Measurements from ENCODE around the gene FASN. TPM values are rescaled to one million over a fixed set of nuclear protein-coding genes. Genes with fewer than 3 reads are reported as not detected.

Gene FASN
- total and polyA plus RNA-seq, 2 of the 13 experiments (the other 11 are each of a cell fraction or from before 2014, with no cell fraction given) = 51.7 to 101 TPM

GRCh38 chr17:82051776-82052637 lies 46.0 kb downstream of the FASN start, which contains the start of the genes GPS1 and RFNG (continued):
- no peak for TF ChIP-seq ZNF496 (CRISPR knock-in tag; IDR thresholded peaks at IDR 0.05; ENCODE audit: insufficient replicate concordance)
- TF ChIP-seq, protein P1, sequence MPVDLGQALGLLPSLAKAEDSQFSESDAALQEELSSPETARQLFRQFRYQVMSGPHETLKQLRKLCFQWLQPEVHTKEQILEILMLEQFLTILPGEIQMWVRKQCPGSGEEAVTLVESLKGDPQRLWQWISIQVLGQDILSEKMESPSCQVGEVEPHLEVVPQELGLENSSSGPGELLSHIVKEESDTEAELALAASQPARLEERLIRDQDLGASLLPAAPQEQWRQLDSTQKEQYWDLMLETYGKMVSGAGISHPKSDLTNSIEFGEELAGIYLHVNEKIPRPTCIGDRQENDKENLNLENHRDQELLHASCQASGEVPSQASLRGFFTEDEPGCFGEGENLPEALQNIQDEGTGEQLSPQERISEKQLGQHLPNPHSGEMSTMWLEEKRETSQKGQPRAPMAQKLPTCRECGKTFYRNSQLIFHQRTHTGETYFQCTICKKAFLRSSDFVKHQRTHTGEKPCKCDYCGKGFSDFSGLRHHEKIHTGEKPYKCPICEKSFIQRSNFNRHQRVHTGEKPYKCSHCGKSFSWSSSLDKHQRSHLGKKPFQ (CRISPR knock-in tag; IDR thresholded peaks at IDR 0.05; ENCODE audit: insufficient replicate concordance) = peak; percentile 41
- TF ChIP-seq, protein P2, sequence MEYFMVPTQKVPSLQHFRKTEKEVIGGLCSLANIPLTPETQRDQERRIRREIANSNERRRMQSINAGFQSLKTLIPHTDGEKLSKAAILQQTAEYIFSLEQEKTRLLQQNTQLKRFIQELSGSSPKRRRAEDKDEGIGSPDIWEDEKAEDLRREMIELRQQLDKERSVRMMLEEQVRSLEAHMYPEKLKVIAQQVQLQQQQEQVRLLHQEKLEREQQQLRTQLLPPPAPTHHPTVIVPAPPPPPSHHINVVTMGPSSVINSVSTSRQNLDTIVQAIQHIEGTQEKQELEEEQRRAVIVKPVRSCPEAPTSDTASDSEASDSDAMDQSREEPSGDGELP (IDR thresholded peaks at IDR 0.05; ENCODE audit: borderline replicate concordance, low read depth) = peak; percentile 49; the same call in 1 of the 2 replicates
- TF ChIP-seq RBAK (CRISPR knock-in tag; IDR thresholded peaks at IDR 0.05) = no peak
- TF ChIP-seq ZNF331 (CRISPR knock-in tag; IDR thresholded peaks at IDR 0.05) = no peak
- no peak; the same call in 1 of the 2 replicates for TF ChIP-seq DNMT1 (CRISPR knock-in tag; IDR thresholded peaks at IDR 0.05)
- peak; percentile 44; the same call in 1 of the 2 replicates for TF ChIP-seq ETV5 (CRISPR knock-in tag; IDR thresholded peaks at IDR 0.05; ENCODE audit: borderline replicate concordance)
- peak; percentile 92 for TF ChIP-seq GATAD1 (CRISPR knock-in tag; IDR thresholded peaks at IDR 0.05)
- no peak for TF ChIP-seq TP53 (CRISPR knock-in tag; conservative IDR thresholded peaks at IDR 0.05)
- no peak for TF ChIP-seq HNRNPK (IDR thresholded peaks at IDR 0.05; ENCODE audit: low read depth, low read length, poor library complexity, severe bottlenecking)
- TF ChIP-seq TARDBP (CRISPR knock-in tag; IDR thresholded peaks at IDR 0.05) = no peak
- TF ChIP-seq RARG (CRISPR knock-in tag; IDR thresholded peaks at IDR 0.05; ENCODE audit: low read depth) = no peak
- TF ChIP-seq ZNF709 (CRISPR knock-in tag; IDR thresholded peaks at IDR 0.05) = 0 out of 2 replicates have a peak, but pooled peaks have one; percentile 25
- TF ChIP-seq MXI1 (IDR thresholded peaks at IDR 0.05; ENCODE audit: borderline replicate concordance, low read depth, low read length) = peak; percentile 77; the same call in 1 of the 3 replicates
- TF ChIP-seq THAP11 (CRISPR knock-in tag; IDR thresholded peaks at IDR 0.05) = peak; percentile 90
- TF ChIP-seq MEIS2 (CRISPR knock-in tag; IDR thresholded peaks at IDR 0.05) = peak; percentile 21; the same call in 1 of the 2 replicates
- TF ChIP-seq ZNF33B (CRISPR knock-in tag; IDR thresholded peaks at IDR 0.05) = no peak
- no peak for TF ChIP-seq ZNF10 (CRISPR knock-in tag; IDR thresholded peaks at IDR 0.05; ENCODE audit: borderline replicate concordance, low read depth)
- TF ChIP-seq ZNF501 (CRISPR knock-in tag; IDR thresholded peaks at IDR 0.05) = no peak
- TF ChIP-seq ZNF367 (CRISPR knock-in tag; IDR thresholded peaks at IDR 0.05; ENCODE audit: borderline replicate concordance) = no peak
- no peak for TF ChIP-seq ZNF644 (CRISPR knock-in tag; IDR thresholded peaks at IDR 0.05; ENCODE audit: low read depth)
- peak; percentile 37; the same call in 1 of the 2 replicates for TF ChIP-seq ZFP82 (CRISPR knock-in tag; IDR thresholded peaks at IDR 0.05; ENCODE audit: borderline replicate concordance)
- TF ChIP-seq MED8 (CRISPR knock-in tag; IDR thresholded peaks at IDR 0.05; ENCODE audit: insufficient replicate concordance) = no peak
- no peak for TF ChIP-seq ZBTB38 (CRISPR knock-in tag; IDR thresholded peaks at IDR 0.05)
- TF ChIP-seq, protein P3, sequence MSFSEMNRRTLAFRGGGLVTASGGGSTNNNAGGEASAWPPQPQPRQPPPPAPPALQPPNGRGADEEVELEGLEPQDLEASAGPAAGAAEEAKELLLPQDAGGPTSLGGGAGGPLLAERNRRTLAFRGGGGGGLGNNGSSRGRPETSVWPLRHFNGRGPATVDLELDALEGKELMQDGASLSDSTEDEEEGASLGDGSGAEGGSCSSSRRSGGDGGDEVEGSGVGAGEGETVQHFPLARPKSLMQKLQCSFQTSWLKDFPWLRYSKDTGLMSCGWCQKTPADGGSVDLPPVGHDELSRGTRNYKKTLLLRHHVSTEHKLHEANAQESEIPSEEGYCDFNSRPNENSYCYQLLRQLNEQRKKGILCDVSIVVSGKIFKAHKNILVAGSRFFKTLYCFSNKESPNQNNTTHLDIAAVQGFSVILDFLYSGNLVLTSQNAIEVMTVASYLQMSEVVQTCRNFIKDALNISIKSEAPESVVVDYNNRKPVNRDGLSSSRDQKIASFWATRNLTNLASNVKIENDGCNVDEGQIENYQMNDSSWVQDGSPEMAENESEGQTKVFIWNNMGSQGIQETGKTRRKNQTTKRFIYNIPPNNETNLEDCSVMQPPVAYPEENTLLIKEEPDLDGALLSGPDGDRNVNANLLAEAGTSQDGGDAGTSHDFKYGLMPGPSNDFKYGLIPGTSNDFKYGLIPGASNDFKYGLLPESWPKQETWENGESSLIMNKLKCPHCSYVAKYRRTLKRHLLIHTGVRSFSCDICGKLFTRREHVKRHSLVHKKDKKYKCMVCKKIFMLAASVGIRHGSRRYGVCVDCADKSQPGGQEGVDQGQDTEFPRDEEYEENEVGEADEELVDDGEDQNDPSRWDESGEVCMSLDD (CRISPR knock-in tag; IDR thresholded peaks at IDR 0.05; ENCODE audit: borderline replicate concordance) = no peak
- no peak for TF ChIP-seq MTF1 (CRISPR knock-in tag; IDR thresholded peaks at IDR 0.05)

Measured in HepG2 (cell line).